KOPT-K1 (cell line): ENCODE results near the gene ERCC4.
"Not testable (repeated sequence)": the region's sequence is repeated elsewhere in the genome, so short reads cannot be mapped to it uniquely, and the experiment has no call there.

Experiments used
- H3K27ac ChIP-seq: fragments of 200-600 bp; sonication (generic); 2 replicates; pipeline ENCODE4 v1.5.1; 2016; ENCODE audit warnings: antibody characterized with exemption, mild to moderate bottlenecking, low read depth, low read length; ENCODE audit not compliant: poor library complexity, severe bottlenecking
- H3K36me3 ChIP-seq: fragments of 200-600 bp; sonication (generic); 2 replicates; pipeline ENCODE4 v1.5.1; 2017; ENCODE audit warnings: antibody characterized with exemption, mild to moderate bottlenecking, low read length, moderate library complexity; ENCODE audit not compliant: insufficient read depth
- H3K9me3 ChIP-seq: fragments of 200-600 bp; sonication (generic); 2 replicates; pipeline ENCODE4 v1.5.1; 2017; ENCODE audit warnings: antibody characterized with exemption, low read length, mild to moderate bottlenecking; ENCODE audit not compliant: insufficient read depth, poor library complexity, severe bottlenecking

Gene ERCC4

DNA sequence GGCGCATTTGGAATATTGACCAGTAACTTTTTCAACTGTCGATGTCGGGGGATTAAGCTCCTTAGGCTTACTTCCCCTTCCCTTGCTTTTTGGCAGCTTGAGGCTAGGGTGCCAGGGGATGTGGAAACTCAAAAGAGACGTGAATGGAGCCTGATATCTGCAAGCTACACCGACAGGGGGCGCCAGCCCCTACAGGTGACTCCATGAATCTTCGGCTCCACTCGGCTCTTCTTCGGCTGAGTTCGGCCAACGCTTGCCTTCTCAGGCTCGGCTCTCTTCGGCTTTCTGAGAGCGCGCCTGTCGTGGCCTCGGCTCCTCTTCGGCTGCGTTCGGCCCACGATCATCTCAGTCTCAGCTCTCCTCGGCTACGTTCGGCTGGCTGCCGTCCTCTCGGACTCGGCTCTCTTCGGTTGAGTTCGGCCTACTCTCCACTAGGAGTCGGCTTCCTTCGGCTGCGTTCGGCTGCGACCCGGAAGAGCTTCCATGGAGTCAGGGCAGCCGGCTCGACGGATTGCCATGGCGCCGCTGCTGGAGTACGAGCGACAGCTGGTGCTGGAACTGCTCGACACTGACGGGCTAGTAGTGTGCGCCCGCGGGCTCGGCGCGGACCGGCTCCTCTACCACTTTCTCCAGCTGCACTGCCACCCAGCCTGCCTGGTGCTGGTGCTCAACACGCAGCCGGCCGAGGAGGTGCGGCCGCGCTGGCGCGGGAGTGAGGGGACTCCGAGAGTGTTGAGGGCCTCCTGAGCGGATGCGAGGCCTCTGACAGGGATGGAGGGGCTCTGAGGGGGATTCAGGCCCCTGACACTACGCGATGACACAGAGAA is at the start of gene ERCC4:
Gene ERCC4 (plus strand): TSS at position 472 of the 827 bp plus-strand sequence. CDS start 12 bp downstream, at position 484.
- Histone ChIP-seq H3K36me3 (peaks cover 21% of the 10 kb centered on the region), H3K9me3 (no peaks in the 10 kb centered on the region), H3K27ac (peak within 1 kb of the TSS; percentile 80)

DNA sequence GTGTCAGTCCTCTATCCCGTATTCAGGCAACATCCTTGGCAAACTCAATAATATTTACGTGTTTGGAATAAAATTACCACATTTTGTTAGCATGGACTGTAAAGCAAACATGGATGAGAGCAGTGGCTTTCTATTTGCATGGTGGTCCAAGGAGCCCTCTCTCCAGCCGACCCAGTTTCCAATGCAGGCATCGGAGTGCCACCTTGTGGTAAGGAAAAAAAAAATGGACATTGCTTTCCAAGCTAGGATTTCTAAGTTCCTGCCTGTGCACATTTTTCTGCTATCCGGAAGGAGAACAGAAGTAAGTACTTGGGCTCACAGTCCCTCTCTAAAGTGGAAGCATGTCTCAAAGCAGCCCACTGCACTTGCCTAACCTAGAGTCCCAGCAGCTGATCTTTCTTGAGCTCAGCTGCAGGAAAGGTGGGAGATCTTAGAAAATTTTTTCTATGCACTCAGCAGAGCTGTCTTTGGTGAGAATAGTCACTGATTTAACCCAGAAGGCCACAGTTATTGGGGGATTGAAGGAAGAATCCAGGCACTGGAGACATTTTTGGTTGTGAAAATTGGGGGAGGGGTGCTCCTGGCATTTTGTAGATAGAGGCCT is 46.0 kb upstream of the ERCC4 start:
- H3K9me3 ChIP-seq, result no peaks in the 10 kb centered on the region
- no peaks in the 10 kb centered on the region for H3K36me3 ChIP-seq
- H3K27ac ChIP-seq, result no peak overlapping the region

DNA sequence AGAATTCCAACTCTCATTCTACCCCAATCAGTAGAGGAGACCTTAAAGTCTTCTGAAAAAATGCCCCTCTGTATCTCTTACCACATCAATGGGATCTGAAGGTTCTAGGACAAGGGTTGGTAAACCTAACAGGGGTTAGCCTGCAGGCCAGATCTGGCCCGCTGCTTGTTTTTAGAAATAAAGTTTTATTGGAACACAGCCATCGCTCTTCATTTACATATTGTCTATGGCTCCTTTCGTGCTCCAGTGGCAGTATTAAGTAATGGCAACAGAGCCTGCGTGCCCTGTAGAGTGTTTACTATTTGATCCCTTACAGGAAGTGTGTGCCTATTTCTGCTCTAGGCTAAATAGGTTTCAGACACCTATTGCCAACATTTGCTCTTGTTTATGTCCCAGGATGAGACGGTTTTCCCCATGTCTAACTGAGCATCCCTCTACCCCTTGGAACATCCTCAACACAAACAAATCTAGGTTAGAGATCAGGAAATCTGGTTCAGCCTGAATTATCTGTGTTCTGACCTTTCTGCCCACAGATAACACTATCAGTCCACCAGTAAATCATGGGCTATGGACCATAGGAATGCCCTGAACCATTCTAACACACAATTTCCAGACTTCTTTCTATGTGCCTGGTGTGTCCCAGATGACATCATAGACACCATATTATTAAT is 44.2 kb upstream of the ERCC4 start:
- no peaks in the 10 kb centered on the region for H3K36me3 ChIP-seq
- H3K27ac ChIP-seq, result no peak overlapping the region
- H3K9me3 ChIP-seq, result no peaks in the 10 kb centered on the region

DNA sequence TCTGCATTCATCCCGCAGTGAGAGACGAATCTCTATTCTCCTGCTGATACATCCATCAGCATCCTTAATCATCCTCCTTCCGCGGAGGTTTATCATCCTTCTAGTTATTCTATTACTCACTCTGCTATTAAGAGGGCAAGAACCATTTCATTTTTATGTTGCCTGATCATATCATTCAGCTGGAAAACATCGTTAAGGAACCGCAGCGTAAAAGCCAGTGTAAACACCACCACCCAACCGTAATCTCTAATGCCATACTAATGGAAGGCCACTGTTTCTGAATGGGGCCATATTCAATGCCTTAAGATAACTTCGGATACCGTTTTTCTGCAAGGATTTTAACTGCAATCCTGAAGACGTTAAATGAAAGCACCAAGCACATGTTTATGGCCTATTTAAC is 36.7 kb upstream of the ERCC4 start:
- H3K9me3 ChIP-seq, result peaks cover 12% of the 10 kb centered on the region
- no peak overlapping the region for H3K27ac ChIP-seq
- H3K36me3 ChIP-seq, result no peaks in the 10 kb centered on the region

DNA sequence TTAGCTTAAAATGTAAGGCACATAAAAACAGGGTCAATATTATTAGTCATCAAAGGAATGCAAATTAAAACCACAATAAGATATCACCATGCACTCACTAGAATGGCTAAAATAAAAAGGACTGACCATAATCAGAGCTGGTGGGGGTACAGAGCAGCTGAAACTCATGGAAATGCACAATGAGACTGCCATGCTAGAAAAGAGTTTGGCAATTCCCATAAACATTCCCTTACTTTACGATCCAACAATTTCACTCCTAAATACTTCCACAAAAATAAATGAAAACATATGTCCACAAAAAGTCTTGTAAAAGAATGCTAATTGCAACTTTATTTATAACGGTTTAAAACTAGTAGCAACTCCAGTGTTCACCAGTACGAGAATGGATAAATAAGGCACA is 36.1 kb upstream of the ERCC4 start:
- Histone ChIP-seq H3K36me3 (no peaks in the 10 kb centered on the region), H3K9me3 (peaks cover 12% of the 10 kb centered on the region), H3K27ac (no peak overlapping the region)

DNA sequence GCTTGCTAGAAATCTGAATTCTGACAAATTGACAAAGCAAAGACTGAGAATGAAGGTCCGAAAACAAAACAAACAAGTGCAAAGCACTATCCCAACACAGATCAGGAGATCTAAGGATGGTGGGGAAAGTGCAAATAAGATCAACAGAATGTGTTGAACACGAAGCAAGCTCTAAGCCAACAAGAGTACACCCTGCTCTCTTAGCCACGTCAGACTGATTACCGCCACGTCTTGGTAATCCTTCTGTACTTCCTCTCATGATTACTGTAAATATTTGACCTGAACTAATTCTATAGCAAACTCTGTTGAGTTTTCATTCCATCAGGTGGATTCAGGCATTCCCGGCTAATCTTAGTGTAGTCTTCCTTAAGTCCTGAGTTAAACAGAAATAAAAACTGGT is 34.3 kb upstream of the ERCC4 start:
- Histone ChIP-seq H3K36me3 (no peaks in the 10 kb centered on the region), H3K27ac (no peak overlapping the region), H3K9me3 (peaks cover 12% of the 10 kb centered on the region)

DNA sequence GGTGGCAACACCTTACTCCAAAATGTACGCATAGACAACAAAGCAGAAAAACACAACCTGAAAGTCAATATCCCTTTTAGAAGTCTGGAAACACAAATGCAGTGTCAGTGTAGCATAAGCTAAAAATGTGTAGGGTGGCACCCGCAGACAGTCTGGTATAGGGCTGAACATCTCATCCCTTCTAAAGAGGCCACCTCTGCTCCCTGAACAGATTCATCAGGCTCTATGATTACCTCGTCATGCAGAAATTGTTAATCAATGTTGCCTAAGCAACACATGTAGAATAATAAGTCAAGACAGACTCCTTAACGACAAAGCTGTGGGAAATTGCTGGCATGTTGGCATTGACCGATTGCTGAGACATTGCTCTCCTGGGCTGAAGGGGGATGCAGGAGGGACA is 33.3 kb upstream of the ERCC4 start:
- no peaks in the 10 kb centered on the region for H3K36me3 ChIP-seq
- H3K27ac ChIP-seq, result no peak overlapping the region
- H3K9me3 ChIP-seq, result peaks cover 12% of the 10 kb centered on the region

DNA sequence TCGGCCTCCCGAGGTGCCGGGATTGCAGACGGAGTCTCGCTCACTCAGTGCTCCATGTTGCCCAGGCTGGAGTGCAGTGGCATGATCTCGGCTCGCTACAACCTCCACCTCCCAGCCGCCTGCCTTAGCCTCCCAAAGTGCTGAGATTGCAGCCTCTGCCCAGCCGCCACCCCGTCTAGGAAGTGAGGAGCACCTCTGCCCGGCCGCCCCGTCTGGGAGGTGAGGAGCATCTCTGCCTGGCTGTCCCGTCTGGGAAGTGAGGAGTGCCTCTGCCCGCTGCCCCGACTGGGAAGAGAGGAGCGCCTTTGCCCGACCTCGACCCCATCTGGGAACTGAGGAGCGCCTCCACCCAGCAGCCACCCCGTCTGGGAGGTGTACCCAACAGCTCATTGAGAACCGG is 30.6 kb upstream of the ERCC4 start:
- peaks cover 12% of the 10 kb centered on the region for H3K9me3 ChIP-seq
- not testable (repeated sequence) for H3K36me3 ChIP-seq, H3K27ac ChIP-seq

DNA sequence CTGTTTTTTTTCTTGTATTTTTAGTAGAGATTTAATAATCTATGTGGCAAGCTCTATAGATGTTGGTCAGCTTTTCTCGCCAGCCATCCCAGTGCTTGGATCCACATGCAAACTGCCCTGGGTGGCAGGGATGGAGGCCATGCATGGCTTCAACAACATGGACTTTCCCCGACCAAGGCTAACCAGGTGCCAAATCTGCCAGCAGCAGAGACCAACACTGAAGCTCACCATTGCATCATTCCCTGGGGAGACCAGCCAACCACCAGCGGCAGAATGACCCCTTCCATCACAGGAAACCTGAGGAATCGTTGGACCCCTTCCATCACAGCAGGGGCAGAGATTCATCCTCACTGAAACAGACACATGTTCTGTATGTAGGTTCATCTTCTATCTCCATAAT is 27.7 kb upstream of the ERCC4 start:
- no peak overlapping the region for H3K27ac ChIP-seq
- peaks cover 13% of the 10 kb centered on the region for H3K9me3 ChIP-seq
- no peaks in the 10 kb centered on the region for H3K36me3 ChIP-seq

DNA sequence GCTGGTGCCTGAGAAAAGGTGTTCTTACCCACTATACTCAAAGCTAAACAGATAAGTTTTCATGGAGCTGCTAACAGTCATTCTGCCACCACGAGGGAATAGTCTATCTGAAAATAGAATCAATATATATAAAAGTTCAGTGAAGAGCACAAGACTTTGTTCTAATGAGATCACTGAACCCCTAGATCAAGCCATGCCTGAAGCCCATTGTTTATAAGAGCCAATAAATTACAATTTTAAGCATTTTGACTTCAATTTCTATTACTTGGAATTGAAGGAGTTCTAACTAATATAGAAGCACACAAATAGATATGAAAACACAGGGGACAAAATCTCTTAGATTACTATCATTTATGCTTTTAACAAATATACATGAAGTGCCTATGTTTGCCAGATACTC is 24.4 kb upstream of the ERCC4 start:
- Histone ChIP-seq H3K36me3 (no peaks in the 10 kb centered on the region), H3K27ac (no peak overlapping the region), H3K9me3 (peaks cover 7% of the 10 kb centered on the region)

DNA sequence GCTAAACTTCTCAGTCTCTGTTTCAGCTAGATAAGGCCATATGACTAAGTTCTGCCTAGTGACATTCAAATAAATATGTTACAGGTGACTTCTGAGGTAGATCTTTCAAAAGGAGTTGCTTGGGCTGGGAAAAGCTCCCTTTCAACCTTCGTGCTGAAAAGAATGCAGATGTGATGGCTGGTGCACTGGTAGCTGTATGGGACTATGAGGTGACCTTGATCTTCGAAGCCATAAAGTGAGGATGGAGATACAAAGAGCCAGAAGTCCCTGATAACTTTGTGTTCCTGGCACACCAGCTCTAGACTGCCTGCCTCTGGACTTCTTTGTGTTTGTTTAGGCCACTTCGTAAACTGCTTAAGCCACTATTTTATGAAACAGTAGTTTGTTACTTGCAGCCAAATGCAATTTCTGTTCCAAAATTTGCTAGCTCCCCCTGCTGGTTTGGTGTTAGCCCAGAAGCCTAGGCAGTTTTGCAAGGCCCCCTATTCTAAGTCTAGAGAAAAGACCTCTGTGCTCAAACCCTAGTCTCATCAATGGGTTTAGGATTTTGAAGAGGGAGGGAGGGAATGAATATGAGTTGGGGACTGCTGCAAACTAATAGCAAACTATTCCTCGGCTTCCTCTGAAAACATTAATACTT is 23.3 kb upstream of the ERCC4 start:
- no peaks in the 10 kb centered on the region for H3K36me3 ChIP-seq
- peaks cover 7% of the 10 kb centered on the region for H3K9me3 ChIP-seq
- H3K27ac ChIP-seq, result no peak overlapping the region

DNA sequence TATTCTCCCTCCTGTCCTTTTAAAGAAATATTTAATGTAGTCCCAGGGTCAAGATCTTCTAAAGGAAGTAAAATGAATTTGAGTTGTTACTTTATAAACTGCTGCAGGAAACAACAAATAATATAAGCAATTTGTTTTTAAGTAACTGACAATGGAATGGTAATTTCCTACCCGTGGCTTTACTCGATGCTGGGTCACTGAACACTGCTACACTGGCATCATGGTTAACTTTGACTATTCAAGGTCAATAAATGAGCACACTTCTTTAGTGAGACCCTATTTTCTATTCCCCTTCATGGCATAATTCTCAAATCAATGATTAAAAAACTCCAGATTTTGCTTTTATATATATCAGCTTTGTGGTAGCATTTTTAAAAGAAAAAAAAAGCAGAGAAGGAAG is 22.1 kb upstream of the ERCC4 start:
- Histone ChIP-seq H3K36me3 (no peaks in the 10 kb centered on the region), H3K9me3 (peaks cover 7% of the 10 kb centered on the region), H3K27ac (no peak overlapping the region)

DNA sequence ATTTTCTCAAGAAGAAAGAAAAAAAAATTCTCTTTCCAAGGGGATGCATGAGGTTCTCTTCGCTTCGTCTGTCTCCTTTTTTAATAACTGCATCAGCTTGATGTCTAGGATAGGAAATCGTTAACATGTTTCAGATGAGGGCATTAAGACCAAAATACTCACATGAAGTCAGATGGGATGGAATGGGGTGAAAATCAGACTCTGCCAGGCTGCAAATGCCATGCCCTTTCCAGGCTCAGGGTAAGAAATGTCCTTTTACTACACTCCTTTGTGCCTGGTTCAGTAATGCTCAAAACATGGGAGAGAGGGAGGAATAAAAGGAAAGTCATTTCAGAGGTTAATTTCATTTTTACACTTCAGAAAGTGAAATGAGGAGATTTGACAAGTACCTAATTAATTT is 21.7 kb upstream of the ERCC4 start:
- no peak overlapping the region for H3K27ac ChIP-seq

DNA sequence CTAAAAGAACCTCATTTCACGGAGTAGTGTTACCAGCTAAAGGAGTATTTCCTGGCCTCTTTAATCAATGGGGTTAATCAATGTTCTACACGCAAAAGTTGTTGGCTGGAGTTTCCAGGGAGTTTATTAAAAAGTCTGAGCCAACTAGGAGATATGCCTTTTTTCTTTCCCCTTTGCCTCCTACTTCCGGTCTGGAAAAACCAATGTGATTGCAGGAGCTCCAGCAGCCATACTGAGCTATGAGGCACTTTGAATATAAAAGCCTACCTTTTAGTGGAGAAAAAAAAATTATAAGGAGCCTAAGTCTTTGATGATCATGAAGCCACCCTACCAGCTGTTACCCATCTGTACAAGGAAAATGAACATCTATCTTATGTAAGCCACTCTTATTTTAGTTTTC is 17.9 kb upstream of the ERCC4 start:
- Histone ChIP-seq H3K27ac (no peak overlapping the region), H3K9me3 (peaks cover 4% of the 10 kb centered on the region)

More for the DNA sequence above, 21.7 kb upstream of the ERCC4 start:
- H3K36me3 ChIP-seq, result no peaks in the 10 kb centered on the region
- peaks cover 7% of the 10 kb centered on the region for H3K9me3 ChIP-seq

DNA sequence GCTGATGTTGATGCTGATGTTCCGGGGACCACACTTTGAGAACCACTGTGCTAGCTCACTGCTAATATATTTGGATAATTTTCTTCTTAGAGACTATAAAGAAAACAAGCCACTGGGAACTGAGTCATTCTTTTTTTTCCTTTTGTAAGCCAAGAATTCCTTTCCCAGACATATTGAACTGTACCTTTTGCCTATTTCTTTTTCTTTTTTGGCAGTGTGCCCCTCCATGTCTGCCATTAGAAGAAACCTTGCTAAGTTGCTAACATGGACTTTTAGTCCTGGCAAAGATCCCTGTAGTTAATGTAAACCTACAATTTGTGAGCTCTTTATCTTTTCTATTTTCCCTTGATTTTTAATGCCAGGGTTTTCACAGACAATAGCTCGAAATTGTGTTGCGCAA is 17.3 kb upstream of the ERCC4 start:
- Histone ChIP-seq H3K27ac (no peak overlapping the region), H3K36me3 (no peaks in the 10 kb centered on the region), H3K9me3 (peaks cover 4% of the 10 kb centered on the region)

More for the DNA sequence above, 17.9 kb upstream of the ERCC4 start:
- H3K36me3 ChIP-seq, result no peaks in the 10 kb centered on the region
